ENCODE data around the gene ARHGAP32.

GRCh38 chr11:129214710-129215295, 22.7 kb upstream of the ARHGAP32 start:
- TF ChIP-seq CTCF (IDR thresholded peaks at IDR 0.05 in 2 of 3, conservative IDR thresholded peaks at IDR 0.05 in 1 of 3; ENCODE audit: borderline replicate concordance in 1 of 3, insufficient read depth in 1 of 3, low read depth in 2 of 3, low read length in 2 of 3) (no peak), EZH2 (IDR thresholded peaks at IDR 0.05) (no peak), RAD21 (IDR thresholded peaks at IDR 0.05; ENCODE audit: low read depth) (no peak), POLR2A (IDR thresholded peaks at IDR 0.05; ENCODE audit: borderline replicate concordance, extremely low read depth, insufficient read depth, insufficient read length) (no peak), EZH2phosphoT487 (IDR thresholded peaks at IDR 0.05; ENCODE audit: borderline replicate concordance) (no peak)
